Sciatic nerve (tissue), 2 donors: Measurements from ENCODE around the gene TECTB. TPM values are rescaled to one million over a fixed set of nuclear protein-coding genes. Genes with fewer than 3 reads are reported as not detected.

Source experiments
- ATAC-seq: fragments of 200-7000 bp; cut with Tn5 transposase; one replicate; pipeline ENCODE4 v1.9.1; 2020; ENCODE audit warnings: mild to moderate bottlenecking, moderate library complexity
- DNase-seq: peaks from one replicate; pipeline ENCODE4 v3.0.0-alpha.2; 2020; ENCODE audit warnings: low spot score
- intact Hi-C: fragments of 100-400 bp; cut with DNase I; formaldehyde crosslinking; loops from one replicate; pipeline ENCODE4 v1.14.2; 2022
- total RNA-seq: library from RNA; stranded (reverse); fragmentation: NEBNext Ultra II Directional; extraction: Animal tissue kit (Norgen Biotek cat#: 25700); gene quantifications from one replicate; pipeline ENCODE4 v1.2.1, GENCODE V29; 2021
- donor health status: DM: no; HTN: no; CAD: no.
- donor health status: DM: no; HTN: no; CAD: no.

TECTB gene
- total RNA-seq, 1 donor from 2014 or later, result not detected

GRCh38 chr10:112269266-112269665 is 13.9 kb upstream of the TECTB start:
- intact Hi-C loops, result no loop called here

DNA sequence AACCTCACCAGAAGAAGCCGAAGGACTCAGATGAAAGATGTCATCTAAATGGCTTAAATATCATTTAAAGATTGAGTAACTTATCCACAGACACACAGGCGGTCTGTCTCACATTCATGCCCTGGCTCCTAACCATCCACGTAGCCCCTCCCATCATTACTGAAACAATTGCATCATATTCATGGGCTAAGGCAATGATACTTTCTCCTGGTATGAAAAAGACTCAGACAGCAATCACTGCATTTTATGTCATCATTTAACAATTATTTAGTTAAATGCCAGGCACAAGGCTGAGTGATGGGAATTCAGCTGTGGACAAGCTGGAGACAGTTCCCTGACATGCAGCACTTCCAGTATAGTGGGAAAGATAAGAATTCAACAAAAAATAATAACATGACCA is 11.2 kb upstream of the TECTB start:
- DNase-seq, result no peak
- intact Hi-C loops, result no loop called here
- ATAC-seq, result peak; percentile 62

More at GRCh38 chr10:112269266-112269665, 13.9 kb upstream of the TECTB start:
- DNase-seq (no peak), ATAC-seq (no peak)

- intact Hi-C loops, result no loop called here
- no peak for ATAC-seq
- no peak for DNase-seq
Measured at GRCh38 chr10:112274831-112275230, 8.4 kb upstream of the TECTB start.

- DNase-seq (no peak), ATAC-seq (no peak)
- intact Hi-C loops, result no loop called here
Measured at GRCh38 chr10:112275512-112276245, 7.5 kb upstream of the TECTB start.

GRCh38 chr10:112278871-112279270 is 4.3 kb upstream of the TECTB start:
- intact Hi-C loops, result no loop called here
- ATAC-seq, result no peak
- DNase-seq, result no peak

DNA sequence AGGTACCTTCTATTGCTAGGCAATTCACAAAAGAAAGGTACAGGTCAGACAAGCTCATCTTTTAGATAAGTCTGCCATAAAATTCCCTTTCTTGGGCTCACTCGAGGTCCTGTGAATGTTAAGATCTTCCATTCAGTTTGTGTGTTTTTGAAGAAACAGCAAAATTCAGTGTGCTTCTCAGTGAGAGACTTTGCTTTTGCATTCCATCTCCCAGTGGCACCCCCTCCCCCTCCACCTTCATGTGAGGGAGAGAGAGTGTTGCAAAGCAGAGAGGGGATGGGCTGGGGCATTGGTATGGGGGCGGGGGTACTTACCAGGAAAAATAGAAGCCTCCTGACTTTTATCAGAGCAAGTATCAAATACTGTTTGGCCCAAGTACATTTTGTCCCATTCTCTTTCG is 3.8 kb upstream of the TECTB start:
- ATAC-seq (no peak), DNase-seq (no peak)
- intact Hi-C loops, result no loop called here

GRCh38 chr10:112280205-112280921 is 2.8 kb upstream of the TECTB start:
- ATAC-seq, result no peak
- intact Hi-C loops, result no loop called here
- no peak for DNase-seq

GRCh38 chr10:112282086-112282485 is 1.1 kb upstream of the TECTB start:
- no peak for DNase-seq
- ATAC-seq, result no peak
- intact Hi-C loops, result no loop called here

GRCh38 chr10:112286837-112287818 is 3.9 kb downstream of the TECTB start:
- intact Hi-C loops, result no loop called here
- peak; percentile 50 for ATAC-seq
- no peak for DNase-seq

- intact Hi-C loops, result no loop called here
- ATAC-seq, result peak; percentile 36
- DNase-seq, result no peak
Measured at GRCh38 chr10:112287844-112288243, 4.6 kb downstream of the TECTB start.

DNA sequence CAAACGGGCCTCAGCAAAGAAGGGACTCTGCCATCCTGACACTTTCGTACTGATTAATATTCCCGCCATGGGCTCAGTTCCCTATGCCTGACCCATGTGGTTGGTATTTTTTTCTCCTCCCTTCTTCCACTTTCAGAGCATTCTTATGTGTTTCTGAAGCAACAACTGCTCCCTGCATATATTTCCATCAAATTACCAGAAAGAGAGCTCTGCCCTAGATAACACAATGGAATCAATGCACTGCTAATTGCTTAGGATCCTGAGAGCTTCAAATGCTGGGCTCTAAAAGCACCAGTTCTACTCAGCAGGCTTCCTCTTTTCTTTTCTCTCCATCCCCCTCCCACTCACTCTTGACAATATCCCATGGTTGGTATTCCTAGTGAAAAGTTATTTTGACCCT is 5.3 kb downstream of the TECTB start:
- DNase-seq (no peak), ATAC-seq (no peak)
- intact Hi-C loops, result no loop called here

DNA sequence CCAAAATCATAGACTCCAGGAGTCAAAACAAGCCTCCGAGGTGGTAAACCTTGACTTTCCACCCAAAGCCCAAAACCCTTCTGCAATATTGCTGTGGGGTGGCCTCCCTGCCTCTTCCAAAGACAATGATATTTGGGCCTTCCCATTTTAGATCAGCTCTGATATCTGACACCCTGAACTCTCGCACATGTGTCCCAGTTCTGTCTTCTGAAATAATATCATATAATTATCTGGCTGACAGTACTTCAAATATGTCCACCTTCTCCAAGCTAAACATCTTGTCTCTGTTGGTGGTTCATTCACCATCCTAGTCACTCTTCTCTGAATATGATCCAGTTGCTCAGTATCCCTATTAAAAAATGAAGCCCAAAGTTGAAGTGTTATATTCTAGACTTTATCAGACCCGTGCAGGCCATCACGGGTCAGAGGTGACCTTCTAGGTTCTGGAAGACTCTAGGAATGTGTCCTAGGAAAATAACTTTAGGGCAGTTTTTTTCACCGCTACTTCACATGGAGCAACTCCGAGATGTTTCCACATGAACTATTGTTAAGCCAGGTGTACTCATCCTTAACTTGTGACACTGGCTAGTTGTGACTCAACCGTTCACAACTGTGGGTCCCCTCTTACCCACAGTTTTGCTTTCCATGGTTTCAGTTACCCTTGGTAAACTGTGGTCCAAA is 6.3 kb downstream of the TECTB start:
- intact Hi-C loops, result no loop called here
- no peak for ATAC-seq

DNA sequence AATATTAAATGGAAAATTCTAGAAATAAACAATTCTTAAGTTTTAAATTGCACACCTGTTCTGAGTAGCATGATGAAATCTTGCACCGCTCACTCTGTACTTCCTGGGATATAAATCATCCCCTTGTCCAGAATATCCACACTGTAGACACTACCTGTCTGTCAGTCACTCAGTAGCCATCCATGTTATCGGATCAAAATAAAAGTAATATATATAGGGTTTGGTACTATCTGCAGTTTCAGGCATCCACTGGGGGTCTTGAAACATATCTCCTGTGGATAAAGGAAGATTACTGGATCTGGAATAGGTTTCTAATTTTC is 6.8 kb downstream of the TECTB start:
- intact Hi-C loops, result no loop called here
- ATAC-seq (no peak), DNase-seq (no peak)

More for the DNA sequence above, 6.3 kb downstream of the TECTB start:
- DNase-seq, result no peak

DNA sequence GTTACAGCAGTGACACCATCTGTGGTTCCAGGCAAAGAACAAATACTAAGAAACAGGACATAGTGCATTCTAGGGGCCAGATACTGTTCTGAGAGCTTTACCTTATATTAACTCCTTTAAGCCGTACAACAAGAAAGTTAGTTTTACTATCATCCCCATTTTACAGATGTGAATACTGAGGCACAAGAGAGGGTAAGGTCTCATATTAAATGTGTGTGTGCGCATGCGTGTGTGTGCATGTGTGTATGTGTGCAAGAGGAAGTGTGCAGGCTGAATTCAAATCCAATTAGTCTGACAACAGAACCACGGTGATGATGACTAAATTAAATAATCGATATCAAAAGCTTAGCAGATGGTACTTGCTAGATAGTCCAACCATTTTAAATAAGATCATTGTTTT is 11.0 kb downstream of the TECTB start:
- intact Hi-C loops, result no loop called here
- no peak for ATAC-seq
- no peak for DNase-seq

DNA sequence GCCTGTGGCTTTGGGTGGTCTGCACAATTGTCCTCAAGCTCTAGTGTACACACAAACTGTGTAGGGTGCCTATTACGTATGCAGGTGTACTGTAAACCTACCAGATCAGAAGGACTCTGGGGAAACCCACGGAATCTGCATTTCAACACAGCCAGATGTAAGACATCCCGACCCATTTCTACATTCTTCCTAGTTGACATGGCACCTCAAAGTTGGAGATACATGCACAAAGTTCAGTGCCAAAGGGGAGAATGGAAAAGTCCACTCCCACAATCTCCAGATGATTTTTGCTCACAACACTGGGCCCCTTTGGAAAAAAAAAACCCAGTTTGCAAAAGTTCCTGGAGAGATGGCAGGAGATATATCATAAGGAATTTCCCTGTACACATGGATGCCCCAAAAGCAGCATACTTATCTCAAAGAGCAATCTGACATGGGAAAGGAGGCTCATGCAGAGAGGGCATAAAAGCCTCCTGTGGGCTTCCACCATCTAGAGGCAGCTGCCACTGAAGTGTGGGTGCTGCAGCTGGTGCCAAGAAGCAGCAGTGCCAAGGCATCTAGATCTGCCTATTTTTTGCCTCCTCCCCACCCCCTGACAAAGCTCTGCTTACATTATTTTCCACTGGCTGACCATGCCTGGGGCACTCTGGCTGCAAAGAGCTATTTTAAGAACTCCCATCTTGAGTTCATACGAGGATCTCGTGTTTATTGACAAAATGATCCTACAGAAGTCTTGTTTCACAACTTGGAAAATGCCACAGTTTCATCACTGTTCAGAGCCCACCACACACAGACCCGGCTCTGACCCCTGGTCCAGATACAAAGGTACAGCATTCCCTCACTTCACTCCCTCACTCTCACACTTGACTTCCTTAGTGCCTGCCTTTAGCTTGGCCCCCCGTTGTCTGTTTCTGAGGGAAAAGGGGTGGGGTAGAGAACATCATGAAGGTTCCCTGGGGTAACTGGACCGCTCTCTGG is 12.9 kb downstream of the TECTB start:
- peak; percentile 37 for ATAC-seq
- DNase-seq, result no peak
- intact Hi-C loops, result no loop called here

DNA sequence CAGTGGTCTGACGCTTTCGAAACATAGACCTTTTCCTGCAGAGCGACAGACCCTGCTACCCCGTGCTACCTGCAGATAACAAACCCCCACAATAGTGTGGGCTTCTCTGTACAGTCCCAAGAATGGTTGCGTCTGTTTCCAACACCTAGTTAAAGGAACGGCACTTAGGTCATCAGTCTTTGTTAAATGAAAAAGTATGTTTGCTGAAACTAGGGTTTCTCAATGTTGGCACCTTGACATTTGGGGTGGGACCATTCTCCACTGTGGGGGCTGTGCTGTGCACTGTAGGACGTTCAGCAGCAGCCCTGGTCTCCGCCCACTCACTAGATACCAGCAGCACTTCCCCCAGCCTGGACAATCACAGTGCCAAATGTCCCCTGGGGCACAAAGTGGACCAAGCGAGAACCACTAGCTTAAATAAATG is 13.7 kb downstream of the TECTB start:
- DNase-seq (no peak), ATAC-seq (no peak)
- intact Hi-C loops, result no loop called here

GRCh38 chr10:112298581-112298980 is 15.4 kb downstream of the TECTB start:
- intact Hi-C loops, result no loop called here
- DNase-seq, result no peak
- ATAC-seq, result no peak

GRCh38 chr10:112299456-112299855 is 16.3 kb downstream of the TECTB start:
- intact Hi-C loops, result no loop called here
- no peak for ATAC-seq
- DNase-seq, result no peak
